HEK293T (cell line): ENCODE results near the gene SAMD14.

Experiments used
- CTBP1 ChIP-seq: fragments of 450-650 bp; IDR thresholded peaks from 2 replicates; pipeline ENCODE4 v1.6.1; 2016; ENCODE audit warnings: borderline replicate concordance
- FOXK2 ChIP-seq: fragments of 450-650 bp; IDR thresholded peaks from 2 replicates; pipeline ENCODE4 v1.6.1; 2016; ENCODE audit warnings: mild to moderate bottlenecking
- HDGF ChIP-seq: fragments of 450-650 bp; IDR thresholded peaks from 2 replicates; pipeline ENCODE4 v1.6.1; 2017; ENCODE audit warnings: antibody characterized with exemption, borderline replicate concordance
- SP1 ChIP-seq: fragments of 450-650 bp; IDR thresholded peaks from 2 replicates; pipeline ENCODE4 v1.6.1; 2017

- no peak for TF ChIP-seq HDGF
- TF ChIP-seq FOXK2: no peak
- no peak for TF ChIP-seq SP1
- TF ChIP-seq CTBP1: no peak
Observed at GRCh38 chr17:50088952-50089825, 40.8 kb downstream of the SAMD14 start.
